ENCODE data around the gene IL27RA.
"Not testable (repeated sequence)": the region's sequence is repeated elsewhere in the genome, so short reads cannot be mapped to it uniquely, and the experiment has no call there.

IL27RA gene

GRCh38 chr19:14005349-14006084, 26.0 kb upstream of the IL27RA start:
- TF ChIP-seq POLR2A (IDR thresholded peaks at IDR 0.05; ENCODE audit: low read length): no peak
- no peak for TF ChIP-seq GATA1 (IDR thresholded peaks at IDR 0.05; ENCODE audit: low read depth, low read length)
- DNase-seq: peak; percentile 88 to 91

GRCh38 chr19:14006085-14006765, 25.3 kb upstream of the IL27RA start, which contains the start of gene RFX1:
RFX1 (minus strand) TSS chr19:14006320; CDS start chr19:13993843, 12,477 bp downstream.
- TF ChIP-seq GATA1 (IDR thresholded peaks at IDR 0.05; ENCODE audit: low read depth, low read length): no peak
- no peak for TF ChIP-seq POLR2A (IDR thresholded peaks at IDR 0.05; ENCODE audit: low read length)
- DNase-seq: peak; percentile 100

GRCh38 chr19:14006766-14007562, 24.6 kb upstream of the IL27RA start:
- TF ChIP-seq GATA1 (IDR thresholded peaks at IDR 0.05; ENCODE audit: low read depth, low read length) (peak; percentile 71), POLR2A (IDR thresholded peaks at IDR 0.05; ENCODE audit: low read length) (peak; percentile 83)
- DNase-seq: peak; percentile 96 to 97

- DNase-seq: no peak
Observed at GRCh38 chr19:14012378-14012915, 19.1 kb upstream of the IL27RA start.

GRCh38 chr19:14015524-14016035, 16.0 kb upstream of the IL27RA start:
- DNase-seq: peak; percentile 79 to 81

More at GRCh38 chr19:14012378-14012915, 19.1 kb upstream of the IL27RA start:
- no peak for TF ChIP-seq GATA1 (IDR thresholded peaks at IDR 0.05; ENCODE audit: low read depth, low read length)
- TF ChIP-seq POLR2A (IDR thresholded peaks at IDR 0.05; ENCODE audit: low read length): no peak

GRCh38 chr19:14019100-14019499, 12.5 kb upstream of the IL27RA start:
- no peak for DNase-seq
- TF ChIP-seq GATA1 (IDR thresholded peaks at IDR 0.05; ENCODE audit: low read depth, low read length): no peak
- TF ChIP-seq POLR2A (IDR thresholded peaks at IDR 0.05; ENCODE audit: low read length): no peak

More at GRCh38 chr19:14015524-14016035, 16.0 kb upstream of the IL27RA start:
- no peak for TF ChIP-seq POLR2A (IDR thresholded peaks at IDR 0.05; ENCODE audit: low read length)
- no peak for TF ChIP-seq GATA1 (IDR thresholded peaks at IDR 0.05; ENCODE audit: low read depth, low read length)

- not testable (repeated sequence) for DNase-seq
Observed at GRCh38 chr19:14019739-14020138, 11.8 kb upstream of the IL27RA start.

GRCh38 chr19:14021474-14021873, 10.1 kb upstream of the IL27RA start:
- TF ChIP-seq POLR2A (IDR thresholded peaks at IDR 0.05; ENCODE audit: low read length) (no peak), GATA1 (IDR thresholded peaks at IDR 0.05; ENCODE audit: low read depth, low read length) (no peak)
- DNase-seq: no peak

GRCh38 chr19:14022469-14022868, 9.1 kb upstream of the IL27RA start:
- TF ChIP-seq GATA1 (IDR thresholded peaks at IDR 0.05; ENCODE audit: low read depth, low read length) (no peak), POLR2A (IDR thresholded peaks at IDR 0.05; ENCODE audit: low read length) (no peak)
- no peak for DNase-seq

- DNase-seq: peak; percentile 64 to 77
- TF ChIP-seq GATA1 (IDR thresholded peaks at IDR 0.05; ENCODE audit: low read depth, low read length) (peak; percentile 34), POLR2A (IDR thresholded peaks at IDR 0.05; ENCODE audit: low read length) (no peak)
Observed at GRCh38 chr19:14023404-14024235, 7.9 kb upstream of the IL27RA start.

GRCh38 chr19:14026652-14027192, 4.8 kb upstream of the IL27RA start:
- not testable (repeated sequence) for DNase-seq

- DNase-seq: peak in 1 of 2 experiments; percentile 18
- TF ChIP-seq POLR2A (IDR thresholded peaks at IDR 0.05; ENCODE audit: low read length) (no peak), GATA1 (IDR thresholded peaks at IDR 0.05; ENCODE audit: low read depth, low read length) (no peak)
Observed at GRCh38 chr19:14027856-14028450, 3.6 kb upstream of the IL27RA start, which contains the start of gene RLN3. RLN3 (plus strand) TSS chr19:14028148; CDS start chr19:14028205, 57 bp downstream.

All from erythroblast (primary cell).